Breast epithelium (tissue), 3 donors: ENCODE measurements around the gene TAS2R5.

Experiments
- POLR2A ChIP-seq: fragments of 450-650 bp; IDR thresholded peaks from one replicate; pipeline ENCODE4 v1.6.1; 2016; ENCODE audit warnings: antibody characterized with exemption, mild to moderate bottlenecking, moderate library complexity
- POLR2AphosphoS5 ChIP-seq, 3 donors: sonication (generic); formaldehyde crosslinking; IDR thresholded peaks; one replicate each; pipeline ENCODE4 v1.6.1; 2017; ENCODE audit warnings: antibody characterized with exemption in 3 of 3

- TF ChIP-seq POLR2A = no peak
- no peak for TF ChIP-seq POLR2AphosphoS5 (IDR thresholded peaks at IDR 0.05)
These were observed 49.2 kb downstream of the TAS2R5 start for GRCh38 chr7:141839256-141839655.
